SK-N-SH (cell line): Measurements from ENCODE around the gene NDUFAF8.

ENCODE experiments used
- CHD2 ChIP-seq: fragments of 150-350 bp; IDR thresholded peaks from 2 replicates; pipeline ENCODE4 v1.6.1; 2018; ENCODE audit warnings: low read length; ENCODE audit not compliant: partially characterized antibody
- EP300 ChIP-seq, 2 experiments: IDR thresholded peaks; 2 replicates each; pipeline versions ENCODE4 v1.4.0 to v1.6.1; 2012; ENCODE audit warnings: borderline replicate concordance in 1 of 2, low read depth in 1 of 2, low read length in 1 of 2
- FOXM1 ChIP-seq: IDR thresholded peaks from 2 replicates; pipeline ENCODE4 v1.4.0; 2012; ENCODE audit warnings: low read depth, mild to moderate bottlenecking
- MXI1 ChIP-seq: IDR thresholded peaks from 2 replicates; pipeline ENCODE4 v1.6.1; 2012; ENCODE audit warnings: mild to moderate bottlenecking, low read depth, low read length, improper control_type of control experiment
- POLR2AphosphoS5 ChIP-seq: IDR thresholded peaks from 2 replicates; pipeline ENCODE4 v1.6.1; 2012; ENCODE audit warnings: low read depth, low read length
- RAD21 ChIP-seq: IDR thresholded peaks from 2 replicates; pipeline ENCODE4 v1.6.1; 2012; ENCODE audit warnings: mild to moderate bottlenecking, low read length
- RCOR1 ChIP-seq: fragments of 150-350 bp; IDR thresholded peaks from 2 replicates; pipeline ENCODE4 v1.6.1; 2017; ENCODE audit warnings: antibody characterized with exemption, low read length
- RXRA ChIP-seq: IDR thresholded peaks from 2 replicates; pipeline ENCODE4 v1.4.0; 2012; ENCODE audit warnings: low read depth, mild to moderate bottlenecking, borderline replicate concordance
- SIN3A ChIP-seq: IDR thresholded peaks from 2 replicates; pipeline ENCODE4 v1.6.1; 2012; ENCODE audit warnings: low read depth, mild to moderate bottlenecking, low read length, moderate library complexity, borderline replicate concordance
- SMC3 ChIP-seq: IDR thresholded peaks from 2 replicates; pipeline ENCODE4 v1.6.1; 2012; ENCODE audit warnings: low read depth, low read length, improper control_type of control experiment
- TF ChIP-seq, protein P1 (sequence below): fragments of 200-600 bp; sonication (generic); IDR thresholded peaks from 2 replicates; pipeline ENCODE4 v1.6.1; 2017; ENCODE audit warnings: antibody characterized with exemption, mild to moderate bottlenecking, moderate library complexity
- TF ChIP-seq, protein P2 (sequence below): IDR thresholded peaks from 2 replicates; pipeline ENCODE4 v1.4.0; 2012; ENCODE audit warnings: low read depth
- TF ChIP-seq, protein P3 (sequence below): IDR thresholded peaks from 2 replicates; pipeline ENCODE4 v1.4.0; 2012; ENCODE audit warnings: low read depth, borderline replicate concordance
- TF ChIP-seq, protein P4 (sequence below): IDR thresholded peaks from 2 replicates; pipeline ENCODE4 v1.6.1; 2012; ENCODE audit warnings: mild to moderate bottlenecking, low read depth, low read length, moderate library complexity

DNA sequence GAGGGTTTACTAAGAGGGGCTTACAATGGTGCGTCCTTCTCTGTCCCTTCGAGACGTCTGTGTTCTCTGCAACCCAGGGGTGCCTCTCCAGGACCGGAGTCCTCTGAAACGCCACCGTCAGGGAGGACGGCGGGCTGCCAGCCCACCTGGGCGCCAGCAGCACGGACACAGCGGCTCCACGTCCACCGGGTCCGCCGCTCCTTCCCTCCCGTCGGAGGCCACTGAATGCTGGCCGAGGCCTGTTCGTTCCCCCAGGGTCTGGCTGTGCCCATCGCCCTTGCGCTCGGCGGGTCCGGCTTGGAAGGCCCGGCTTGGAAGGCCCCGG, 666 bp upstream of the NDUFAF8 start:
- TF ChIP-seq CHD2: no peak
- TF ChIP-seq SIN3A: no peak
- no peak for TF ChIP-seq MXI1
- TF ChIP-seq, protein P1, sequence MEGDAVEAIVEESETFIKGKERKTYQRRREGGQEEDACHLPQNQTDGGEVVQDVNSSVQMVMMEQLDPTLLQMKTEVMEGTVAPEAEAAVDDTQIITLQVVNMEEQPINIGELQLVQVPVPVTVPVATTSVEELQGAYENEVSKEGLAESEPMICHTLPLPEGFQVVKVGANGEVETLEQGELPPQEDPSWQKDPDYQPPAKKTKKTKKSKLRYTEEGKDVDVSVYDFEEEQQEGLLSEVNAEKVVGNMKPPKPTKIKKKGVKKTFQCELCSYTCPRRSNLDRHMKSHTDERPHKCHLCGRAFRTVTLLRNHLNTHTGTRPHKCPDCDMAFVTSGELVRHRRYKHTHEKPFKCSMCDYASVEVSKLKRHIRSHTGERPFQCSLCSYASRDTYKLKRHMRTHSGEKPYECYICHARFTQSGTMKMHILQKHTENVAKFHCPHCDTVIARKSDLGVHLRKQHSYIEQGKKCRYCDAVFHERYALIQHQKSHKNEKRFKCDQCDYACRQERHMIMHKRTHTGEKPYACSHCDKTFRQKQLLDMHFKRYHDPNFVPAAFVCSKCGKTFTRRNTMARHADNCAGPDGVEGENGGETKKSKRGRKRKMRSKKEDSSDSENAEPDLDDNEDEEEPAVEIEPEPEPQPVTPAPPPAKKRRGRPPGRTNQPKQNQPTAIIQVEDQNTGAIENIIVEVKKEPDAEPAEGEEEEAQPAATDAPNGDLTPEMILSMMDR: no peak
- TF ChIP-seq SMC3: no peak
- no peak for TF ChIP-seq EP300 (IDR thresholded peaks at IDR 0.05; ENCODE audit: borderline replicate concordance in 1 of 2, low read depth in 1 of 2, low read length in 1 of 2)
- TF ChIP-seq, protein P2, sequence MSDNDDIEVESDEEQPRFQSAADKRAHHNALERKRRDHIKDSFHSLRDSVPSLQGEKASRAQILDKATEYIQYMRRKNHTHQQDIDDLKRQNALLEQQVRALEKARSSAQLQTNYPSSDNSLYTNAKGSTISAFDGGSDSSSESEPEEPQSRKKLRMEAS: no peak
- TF ChIP-seq FOXM1: no peak
- TF ChIP-seq RXRA: no peak
- TF ChIP-seq RAD21: no peak
- TF ChIP-seq, protein P3, sequence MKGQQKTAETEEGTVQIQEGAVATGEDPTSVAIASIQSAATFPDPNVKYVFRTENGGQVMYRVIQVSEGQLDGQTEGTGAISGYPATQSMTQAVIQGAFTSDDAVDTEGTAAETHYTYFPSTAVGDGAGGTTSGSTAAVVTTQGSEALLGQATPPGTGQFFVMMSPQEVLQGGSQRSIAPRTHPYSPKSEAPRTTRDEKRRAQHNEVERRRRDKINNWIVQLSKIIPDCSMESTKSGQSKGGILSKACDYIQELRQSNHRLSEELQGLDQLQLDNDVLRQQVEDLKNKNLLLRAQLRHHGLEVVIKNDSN: no peak
- TF ChIP-seq POLR2AphosphoS5: no peak
- TF ChIP-seq, protein P4, sequence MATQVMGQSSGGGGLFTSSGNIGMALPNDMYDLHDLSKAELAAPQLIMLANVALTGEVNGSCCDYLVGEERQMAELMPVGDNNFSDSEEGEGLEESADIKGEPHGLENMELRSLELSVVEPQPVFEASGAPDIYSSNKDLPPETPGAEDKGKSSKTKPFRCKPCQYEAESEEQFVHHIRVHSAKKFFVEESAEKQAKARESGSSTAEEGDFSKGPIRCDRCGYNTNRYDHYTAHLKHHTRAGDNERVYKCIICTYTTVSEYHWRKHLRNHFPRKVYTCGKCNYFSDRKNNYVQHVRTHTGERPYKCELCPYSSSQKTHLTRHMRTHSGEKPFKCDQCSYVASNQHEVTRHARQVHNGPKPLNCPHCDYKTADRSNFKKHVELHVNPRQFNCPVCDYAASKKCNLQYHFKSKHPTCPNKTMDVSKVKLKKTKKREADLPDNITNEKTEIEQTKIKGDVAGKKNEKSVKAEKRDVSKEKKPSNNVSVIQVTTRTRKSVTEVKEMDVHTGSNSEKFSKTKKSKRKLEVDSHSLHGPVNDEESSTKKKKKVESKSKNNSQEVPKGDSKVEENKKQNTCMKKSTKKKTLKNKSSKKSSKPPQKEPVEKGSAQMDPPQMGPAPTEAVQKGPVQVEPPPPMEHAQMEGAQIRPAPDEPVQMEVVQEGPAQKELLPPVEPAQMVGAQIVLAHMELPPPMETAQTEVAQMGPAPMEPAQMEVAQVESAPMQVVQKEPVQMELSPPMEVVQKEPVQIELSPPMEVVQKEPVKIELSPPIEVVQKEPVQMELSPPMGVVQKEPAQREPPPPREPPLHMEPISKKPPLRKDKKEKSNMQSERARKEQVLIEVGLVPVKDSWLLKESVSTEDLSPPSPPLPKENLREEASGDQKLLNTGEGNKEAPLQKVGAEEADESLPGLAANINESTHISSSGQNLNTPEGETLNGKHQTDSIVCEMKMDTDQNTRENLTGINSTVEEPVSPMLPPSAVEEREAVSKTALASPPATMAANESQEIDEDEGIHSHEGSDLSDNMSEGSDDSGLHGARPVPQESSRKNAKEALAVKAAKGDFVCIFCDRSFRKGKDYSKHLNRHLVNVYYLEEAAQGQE: no peak
- TF ChIP-seq RCOR1: no peak
